B cell (primary cell): ENCODE measurements around the gene YOD1.

ENCODE experiments used
- EZH2 ChIP-seq: IDR thresholded peaks from 2 replicates; pipeline ENCODE4 v1.6.1; 2012; ENCODE audit warnings: borderline replicate concordance, low read depth, mild to moderate bottlenecking, moderate library complexity, low read length; ENCODE audit not compliant: insufficient read depth, poor library complexity, severe bottlenecking
- TF ChIP-seq, protein P1 (sequence below): fragments of 200-600 bp; IDR thresholded peaks from one replicate; pipeline ENCODE4 v1.8.0; 2022; ENCODE audit warnings: antibody characterized with exemption, mild to moderate bottlenecking

DNA sequence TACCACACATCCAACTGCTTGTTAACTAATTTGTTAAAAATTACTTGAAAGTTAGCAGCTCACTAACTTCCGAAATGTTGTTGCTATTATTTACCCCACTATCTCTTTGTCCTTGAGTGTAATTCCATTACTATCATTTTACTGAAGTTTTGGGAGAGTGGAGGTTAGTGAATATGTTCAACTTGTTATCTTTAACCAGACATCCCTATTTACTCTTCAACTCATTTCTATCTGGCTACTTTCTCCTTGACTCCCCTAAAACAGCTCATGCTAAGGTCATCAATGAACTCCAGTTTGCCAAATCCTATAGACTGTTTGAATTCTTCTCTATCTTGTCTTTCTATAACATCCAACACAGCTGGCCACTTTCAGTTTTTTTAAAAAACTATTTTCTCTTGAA is 14.1 kb downstream of the YOD1 start:
- TF ChIP-seq, protein P1, sequence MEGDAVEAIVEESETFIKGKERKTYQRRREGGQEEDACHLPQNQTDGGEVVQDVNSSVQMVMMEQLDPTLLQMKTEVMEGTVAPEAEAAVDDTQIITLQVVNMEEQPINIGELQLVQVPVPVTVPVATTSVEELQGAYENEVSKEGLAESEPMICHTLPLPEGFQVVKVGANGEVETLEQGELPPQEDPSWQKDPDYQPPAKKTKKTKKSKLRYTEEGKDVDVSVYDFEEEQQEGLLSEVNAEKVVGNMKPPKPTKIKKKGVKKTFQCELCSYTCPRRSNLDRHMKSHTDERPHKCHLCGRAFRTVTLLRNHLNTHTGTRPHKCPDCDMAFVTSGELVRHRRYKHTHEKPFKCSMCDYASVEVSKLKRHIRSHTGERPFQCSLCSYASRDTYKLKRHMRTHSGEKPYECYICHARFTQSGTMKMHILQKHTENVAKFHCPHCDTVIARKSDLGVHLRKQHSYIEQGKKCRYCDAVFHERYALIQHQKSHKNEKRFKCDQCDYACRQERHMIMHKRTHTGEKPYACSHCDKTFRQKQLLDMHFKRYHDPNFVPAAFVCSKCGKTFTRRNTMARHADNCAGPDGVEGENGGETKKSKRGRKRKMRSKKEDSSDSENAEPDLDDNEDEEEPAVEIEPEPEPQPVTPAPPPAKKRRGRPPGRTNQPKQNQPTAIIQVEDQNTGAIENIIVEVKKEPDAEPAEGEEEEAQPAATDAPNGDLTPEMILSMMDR = no peak
- no peak for TF ChIP-seq EZH2
